GM23248 (cell line): ENCODE measurements around the gene CFAP100. TPM values are rescaled to one million over a fixed set of nuclear protein-coding genes. Genes with fewer than 3 reads are reported as not detected.

Source experiments
- DNase-seq: peaks from one replicate; pipeline ENCODE4 v3.0.0-alpha.2; 2015
- H2AFZ ChIP-seq: fragments of 200-600 bp; sonication (generic); 2 replicates; pipeline ENCODE4 v1.6.1; 2016; ENCODE audit warnings: antibody characterized with exemption
- H3F3A ChIP-seq: fragments of 200-600 bp; sonication (generic); 2 replicates; pipeline ENCODE4 v1.6.1; 2016; ENCODE audit warnings: mild to moderate bottlenecking, antibody characterized with exemption, mixed run types; ENCODE audit not compliant: insufficient read depth
- H3K27ac ChIP-seq: fragments of 200-600 bp; sonication (generic); 2 replicates; pipeline ENCODE4 v1.5.1; 2016; ENCODE audit warnings: mild to moderate bottlenecking
- H3K27me3 ChIP-seq: fragments of 200-600 bp; sonication (generic); replicated peaks from 2 replicates; pipeline ENCODE4 v1.6.1; 2016; ENCODE audit warnings: mild to moderate bottlenecking; ENCODE audit not compliant: insufficient read depth
- H3K36me3 ChIP-seq: fragments of 200-600 bp; sonication (generic); 2 replicates; pipeline ENCODE4 v1.6.1; 2016; ENCODE audit warnings: low read depth, mild to moderate bottlenecking
- H3K4me1 ChIP-seq: fragments of 200-600 bp; sonication (generic); 2 replicates; pipeline ENCODE4 v1.6.1; 2016; ENCODE audit warnings: mild to moderate bottlenecking; ENCODE audit not compliant: insufficient read depth
- H3K4me2 ChIP-seq: fragments of 200-600 bp; sonication (generic); one replicate; pipeline ENCODE4 v1.6.1; 2016; ENCODE audit warnings: mild to moderate bottlenecking; ENCODE audit not compliant: unreplicated experiment
- H3K4me3 ChIP-seq: fragments of 200-600 bp; sonication (generic); 2 replicates; pipeline ENCODE4 v1.5.1; 2016; ENCODE audit warnings: mild to moderate bottlenecking
- H3K79me2 ChIP-seq: fragments of 200-600 bp; sonication (generic); 2 replicates; pipeline ENCODE4 v1.6.1; 2016; ENCODE audit warnings: mild to moderate bottlenecking; ENCODE audit not compliant: insufficient read depth
- H3K9ac ChIP-seq: fragments of 200-600 bp; sonication (generic); 2 replicates; pipeline ENCODE4 v1.6.1; 2016; ENCODE audit warnings: mild to moderate bottlenecking
- H3K9me2 ChIP-seq: fragments of 200-600 bp; sonication (generic); 2 replicates; pipeline ENCODE4 v1.6.1; 2016; ENCODE audit warnings: mixed run types, mild to moderate bottlenecking, moderate library complexity; ENCODE audit not compliant: insufficient read depth
- H3K9me3 ChIP-seq: fragments of 200-600 bp; sonication (generic); one replicate; pipeline ENCODE4 v1.6.1; 2017; ENCODE audit warnings: low read depth
- H4K20me1 ChIP-seq: fragments of 200-600 bp; sonication (generic); 2 replicates; pipeline ENCODE4 v1.6.0; 2016; ENCODE audit not compliant: insufficient read depth
- EZH2 ChIP-seq: fragments of 200-600 bp; sonication (generic); IDR thresholded peaks from 2 replicates; pipeline ENCODE4 v1.6.1; 2018; ENCODE audit warnings: antibody characterized with exemption, mild to moderate bottlenecking; ENCODE audit not compliant: insufficient read depth, poor library complexity, severe bottlenecking
- EZH2phosphoT487 ChIP-seq: fragments of 200-600 bp; sonication (generic); IDR thresholded peaks from 2 replicates; pipeline ENCODE4 v1.6.1; 2018; ENCODE audit warnings: antibody characterized with exemption, moderate library complexity, mild to moderate bottlenecking, low read depth; ENCODE audit not compliant: insufficient read depth
- WGBS, 2 experiments: methylation state at CpG; one replicate each; pipeline ENCODE4 v1.1.6; 2015 to 2017; ENCODE audit warnings: low lambda C conversion rate in 2 of 2, low coverage in 1 of 2; ENCODE audit errors: missing lambda C conversion rate in 2 of 2; 5-methylcytosine and 5-hydroxymethylcytosine counted together
- in situ Hi-C: fragments of 300-500 bp; cut with MboI; formaldehyde crosslinking; loops from 2 replicates; pipeline ENCODE4 v1.15.0; 2020
- polyA plus RNA-seq: library from polyadenylated mRNA; unstranded; fragments of >200 nt; fragmentation: Nextera tagmentation; extraction: Ambion mirVana; gene quantifications from 2 replicates; pipeline ENCODE4 v1.2.1, GENCODE V29; 2016
- total RNA-seq: library from RNA; depleted of rRNA; stranded (reverse); fragments of >200 nt; shearing (Covaris generic); gene quantifications from 2 replicates; pipeline ENCODE4 v1.2.3, GENCODE V29; 2014

The CFAP100 gene
- total and polyA plus RNA-seq, 2 experiments from 2014 or later: not detected

DNA sequence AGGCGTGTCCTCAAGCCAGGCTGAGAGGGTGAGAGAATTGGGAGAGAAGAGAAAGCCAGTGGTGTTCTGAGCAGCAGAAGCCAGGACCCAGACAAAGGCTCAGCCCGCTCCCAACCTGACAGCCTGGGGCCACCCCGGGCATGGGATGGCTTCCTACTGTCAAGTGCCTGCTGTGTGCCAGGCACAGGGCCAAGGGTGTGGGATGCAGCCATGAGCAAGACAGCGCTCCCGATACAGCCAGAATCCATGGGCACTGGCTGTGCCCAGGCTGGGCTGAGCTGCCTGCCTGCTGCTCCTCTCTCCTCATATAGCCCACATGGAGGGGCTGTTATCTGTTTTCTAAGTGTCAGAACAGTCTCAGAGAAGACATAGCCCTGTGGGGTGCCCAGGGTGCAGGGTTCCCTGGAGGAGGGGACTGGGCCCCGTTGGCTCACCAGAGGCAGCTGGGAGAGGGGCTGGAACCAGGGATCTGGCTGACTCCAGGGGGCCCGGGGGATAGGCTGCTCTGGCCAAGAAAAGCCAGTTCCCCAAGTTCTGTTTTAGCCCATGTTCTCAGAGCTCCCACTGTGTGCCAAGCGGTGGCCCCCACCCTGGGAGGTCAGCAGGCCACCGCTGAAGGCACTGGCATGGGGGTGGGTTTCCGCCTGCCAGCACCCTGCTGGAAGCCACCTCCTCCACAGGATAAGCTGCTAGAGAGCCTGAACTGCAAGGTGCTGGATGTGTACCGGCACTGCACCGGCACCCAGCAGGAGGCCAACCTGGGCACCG, 39.0 kb downstream of the CFAP100 start:
- no peaks in the 10 kb centered on the region for H4K20me1 ChIP-seq
- H3F3A ChIP-seq: no peaks in the 10 kb centered on the region
- no peaks in the 10 kb centered on the region for H3K4me1 ChIP-seq
- WGBS, 2 experiments: 85 to 87% methylated on average over 13 of the region's 13 CpGs
- H2AFZ ChIP-seq: no peak overlapping the region
- H3K79me2 ChIP-seq: no peaks in the 10 kb centered on the region
- H3K36me3 ChIP-seq: no peaks in the 10 kb centered on the region
- DNase-seq: no peak
- H3K9ac ChIP-seq: no peak overlapping the region
- H3K9me3 ChIP-seq: no peaks in the 10 kb centered on the region
- TF ChIP-seq EZH2phosphoT487: no peak
- TF ChIP-seq EZH2: no peak
- H3K27me3 ChIP-seq: no peaks in the 10 kb centered on the region
- in situ Hi-C loops: no loop called here
- no peak overlapping the region for H3K4me2 ChIP-seq
- no peak overlapping the region for H3K27ac ChIP-seq
- H3K9me2 ChIP-seq: no peaks in the 10 kb centered on the region
- no peak overlapping the region for H3K4me3 ChIP-seq

DNA sequence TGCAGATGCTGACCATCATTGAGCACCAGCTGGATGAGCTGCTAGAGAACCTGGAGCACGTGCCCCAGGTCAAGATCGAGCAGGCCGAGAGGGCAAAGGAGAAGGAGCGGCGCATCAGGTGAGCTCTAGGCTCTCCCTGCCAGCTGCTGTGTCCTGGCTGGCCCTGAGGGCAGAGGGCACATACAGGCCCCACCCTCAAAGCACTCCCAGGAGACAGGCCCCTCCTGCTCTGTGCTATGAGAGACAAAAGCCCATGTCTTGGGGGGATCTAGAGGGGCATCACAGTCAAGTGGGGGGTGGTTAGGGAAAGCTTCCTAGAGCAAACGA, 39.5 kb downstream of the CFAP100 start:
- 98 to 100% methylated on average over 4 to 6 of the region's 6 CpGs for WGBS, 2 experiments
- no peak for DNase-seq
- H3K9me3 ChIP-seq: no peaks in the 10 kb centered on the region
- H3K36me3 ChIP-seq: no peaks in the 10 kb centered on the region
- H3K79me2 ChIP-seq: no peaks in the 10 kb centered on the region
- no peaks in the 10 kb centered on the region for H3K27me3 ChIP-seq
- no peak overlapping the region for H3K4me2 ChIP-seq
- in situ Hi-C loops: no loop called here
- H4K20me1 ChIP-seq: no peaks in the 10 kb centered on the region
- H3K4me1 ChIP-seq: no peaks in the 10 kb centered on the region
- no peak overlapping the region for H2AFZ ChIP-seq
- TF ChIP-seq EZH2 (no peak), EZH2phosphoT487 (no peak)
- no peaks in the 10 kb centered on the region for H3K9me2 ChIP-seq
- no peak overlapping the region for H3K4me3 ChIP-seq
- H3F3A ChIP-seq: no peaks in the 10 kb centered on the region
- no peak overlapping the region for H3K9ac ChIP-seq
- H3K27ac ChIP-seq: no peak overlapping the region

DNA sequence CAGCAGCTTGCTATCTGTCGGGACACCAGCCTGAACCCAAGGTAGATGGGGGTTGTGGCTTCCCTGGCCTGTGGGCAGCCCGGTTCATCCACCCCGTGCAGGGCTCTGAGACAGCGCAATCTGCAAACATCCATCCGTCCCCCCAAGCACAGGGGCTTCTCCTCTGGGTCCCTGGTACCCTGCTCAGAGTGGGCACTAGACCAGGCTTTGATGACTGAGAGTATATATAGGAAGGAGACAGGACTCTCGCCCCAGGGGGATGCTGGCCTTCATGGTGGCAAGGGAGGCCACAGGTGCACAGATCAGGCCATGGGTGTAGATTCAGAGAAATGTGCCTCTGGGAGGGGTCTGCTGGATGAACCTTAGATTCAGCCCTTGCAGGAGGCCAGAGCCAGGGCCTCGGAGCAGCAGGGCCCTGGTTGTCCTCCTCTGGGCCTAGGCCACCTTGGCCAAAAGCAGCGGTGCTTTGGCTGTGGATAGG, 40.3 kb downstream of the CFAP100 start:
- WGBS, 2 experiments: 88 to 91% methylated on average over 8 of the region's 8 CpGs
- no peaks in the 10 kb centered on the region for H3F3A ChIP-seq

DNA sequence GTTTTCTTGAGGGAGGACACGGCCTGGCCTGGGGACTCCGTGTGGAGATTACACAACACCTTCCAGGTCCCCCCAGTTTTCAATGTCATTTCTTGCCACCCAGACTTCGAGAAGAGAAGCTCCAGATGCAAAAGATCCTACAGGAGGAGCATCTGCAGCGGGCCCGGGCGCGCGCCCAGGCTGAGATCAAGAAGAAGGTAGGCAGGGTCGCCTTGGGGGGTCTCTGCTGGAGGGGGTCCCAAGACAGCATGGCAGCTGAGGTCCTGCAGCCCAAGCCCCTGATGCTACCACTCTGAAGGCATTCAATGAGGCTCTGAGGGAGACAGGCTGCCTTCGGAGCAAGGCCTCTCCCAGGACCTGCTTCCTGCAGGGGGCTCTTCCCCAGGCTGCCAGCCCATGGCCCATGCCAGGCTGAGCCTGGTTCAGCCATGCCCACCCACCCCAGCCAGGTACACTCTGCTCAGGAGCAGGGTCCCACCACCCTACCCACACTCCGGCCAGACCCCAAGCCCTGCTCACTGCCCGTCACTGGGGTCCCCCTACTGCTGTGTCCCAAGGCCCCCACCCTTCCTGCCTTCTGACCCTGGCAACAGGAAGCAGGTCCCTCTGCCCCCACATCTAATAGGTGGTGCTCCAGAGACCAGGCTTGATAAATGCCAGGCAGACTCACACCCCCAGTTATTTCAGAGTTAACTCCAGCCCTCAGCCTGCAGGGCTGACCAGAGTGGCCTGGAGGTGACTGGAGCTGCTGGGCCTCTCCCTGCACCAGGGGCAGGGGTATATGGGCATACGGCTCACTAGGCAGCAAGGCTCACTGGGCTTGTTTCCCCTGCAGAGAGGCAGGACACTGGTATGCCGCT, 41.0 kb downstream of the CFAP100 start:
- no peaks in the 10 kb centered on the region for H3K27me3 ChIP-seq
- H3K4me1 ChIP-seq: no peaks in the 10 kb centered on the region
- H3K4me3 ChIP-seq: no peak overlapping the region
- no peak overlapping the region for H2AFZ ChIP-seq
- no peaks in the 10 kb centered on the region for H3F3A ChIP-seq
- H3K79me2 ChIP-seq: no peaks in the 10 kb centered on the region
- no peak overlapping the region for H3K4me2 ChIP-seq
- in situ Hi-C loops: no loop called here
- H3K9me3 ChIP-seq: no peaks in the 10 kb centered on the region
- H3K27ac ChIP-seq: no peak overlapping the region
- no peaks in the 10 kb centered on the region for H3K9me2 ChIP-seq
- DNase-seq: no peak
- no peak overlapping the region for H3K9ac ChIP-seq
- WGBS, 2 experiments: 91 to 92% methylated on average over 13 to 14 of the region's 14 CpGs
- H3K36me3 ChIP-seq: no peaks in the 10 kb centered on the region
- TF ChIP-seq EZH2phosphoT487 (no peak), EZH2 (no peak)
- no peaks in the 10 kb centered on the region for H4K20me1 ChIP-seq

More for the DNA sequence above, 40.3 kb downstream of the CFAP100 start:
- Histone ChIP-seq H3K4me1 (no peaks in the 10 kb centered on the region), H3K4me3 (no peak overlapping the region), H3K79me2 (no peaks in the 10 kb centered on the region), H3K4me2 (no peak overlapping the region), H3K9me3 (no peaks in the 10 kb centered on the region), H3K9ac (no peak overlapping the region), H3K36me3 (no peaks in the 10 kb centered on the region), H3K27ac (no peak overlapping the region), H4K20me1 (no peaks in the 10 kb centered on the region), H2AFZ (no peak overlapping the region), H3K9me2 (no peaks in the 10 kb centered on the region), H3K27me3 (no peaks in the 10 kb centered on the region)
- TF ChIP-seq EZH2: no peak
- TF ChIP-seq EZH2phosphoT487: no peak
- DNase-seq: no peak
- in situ Hi-C loops: no loop called here
